Activated T-helper 1 cell treated with anti-CD3 and anti-CD28 coated beads, Interleukin-12 subunit alpha, Interleukin-12 subunit beta, Interleukin-2, Interleukin-4 antibody, amounts not matched to agents 30 ng/mL and 10 ng/mL and 1 ng/mL, durations not matched to agents 14 hours and 24 hours and 36 hours (primary cell): ENCODE data around the gene H19. TPM values are rescaled to one million over a fixed set of nuclear protein-coding genes. Genes with fewer than 3 reads are reported as not detected.

Experiments used
- DNase-seq: peaks from one replicate; pipeline ENCODE4 v3.0.0; 2021; ENCODE audit warnings: low spot score
- H3K27ac Mint-ChIP-seq: one replicate; pipeline ENCODE4 v1.8.0; 2021; ENCODE audit warnings: mild to moderate bottlenecking, mixed read lengths
- H3K27me3 Mint-ChIP-seq: one replicate; pipeline ENCODE4 v1.8.0; 2022; ENCODE audit warnings: mild to moderate bottlenecking, moderate library complexity, mixed read lengths; ENCODE audit not compliant: insufficient read depth
- H3K36me3 Mint-ChIP-seq: one replicate; pipeline ENCODE4 v1.8.0; 2021; ENCODE audit warnings: low read depth, mixed read lengths
- H3K4me1 Mint-ChIP-seq: one replicate; pipeline ENCODE4 v1.8.0; 2021; ENCODE audit warnings: low read depth, mixed read lengths
- H3K4me3 Mint-ChIP-seq: one replicate; pipeline ENCODE4 v1.8.0; 2021; ENCODE audit warnings: mild to moderate bottlenecking, moderate library complexity, mixed read lengths
- H3K9me3 Mint-ChIP-seq: one replicate; pipeline ENCODE4 v1.8.0; 2021; ENCODE audit warnings: mixed read lengths
- intact Hi-C: fragments of 100-400 bp; cut with micrococcal nuclease; formaldehyde crosslinking; loops from one replicate; pipeline ENCODE4 v1.15.1; 2024
- total RNA-seq: library from RNA; stranded (reverse); gene quantifications from 2 replicates; pipeline ENCODE4 v1.2.3, GENCODE V29; 2022

H19 gene
- total RNA-seq, 1 donor from 2014 or later: not detected

- intact Hi-C loops: no loop called here
- H3K4me1 Mint-ChIP-seq: no peaks in the 10 kb centered on the region
- H3K4me3 Mint-ChIP-seq: no peak overlapping the region
- H3K36me3 Mint-ChIP-seq: no peaks in the 10 kb centered on the region
- H3K9me3 Mint-ChIP-seq: no peaks in the 10 kb centered on the region
- H3K27ac Mint-ChIP-seq: no peak overlapping the region
- no peak for DNase-seq
- H3K27me3 Mint-ChIP-seq: no peaks in the 10 kb centered on the region
Observed at GRCh38 chr11:1975185-1975584, 22.5 kb downstream of the H19 start.

GRCh38 chr11:1970956-1971355 is 26.7 kb downstream of the H19 start:
- Mint-ChIP-seq H3K36me3 (no peaks in the 10 kb centered on the region), H3K4me1 (no peaks in the 10 kb centered on the region), H3K9me3 (no peaks in the 10 kb centered on the region), H3K27me3 (no peaks in the 10 kb centered on the region), H3K27ac (no peak overlapping the region), H3K4me3 (no peak overlapping the region)
- intact Hi-C loops: no loop called here
- no peak for DNase-seq

- H3K9me3 Mint-ChIP-seq: no peaks in the 10 kb centered on the region
- H3K4me1 Mint-ChIP-seq: no peaks in the 10 kb centered on the region
- H3K36me3 Mint-ChIP-seq: no peaks in the 10 kb centered on the region
- no peak overlapping the region for H3K27ac Mint-ChIP-seq
- no peak for DNase-seq
- intact Hi-C loops: no loop called here
- H3K27me3 Mint-ChIP-seq: no peaks in the 10 kb centered on the region
- H3K4me3 Mint-ChIP-seq: no peak overlapping the region
Observed at GRCh38 chr11:1969776-1970175, 27.9 kb downstream of the H19 start.

GRCh38 chr11:1969035-1969434 is 28.6 kb downstream of the H19 start:
- intact Hi-C loops: no loop called here
- no peaks in the 10 kb centered on the region for H3K4me1 Mint-ChIP-seq
- no peak overlapping the region for H3K4me3 Mint-ChIP-seq
- H3K9me3 Mint-ChIP-seq: no peaks in the 10 kb centered on the region
- no peak overlapping the region for H3K27ac Mint-ChIP-seq
- H3K27me3 Mint-ChIP-seq: no peaks in the 10 kb centered on the region
- H3K36me3 Mint-ChIP-seq: no peaks in the 10 kb centered on the region
- DNase-seq: no peak

DNA sequence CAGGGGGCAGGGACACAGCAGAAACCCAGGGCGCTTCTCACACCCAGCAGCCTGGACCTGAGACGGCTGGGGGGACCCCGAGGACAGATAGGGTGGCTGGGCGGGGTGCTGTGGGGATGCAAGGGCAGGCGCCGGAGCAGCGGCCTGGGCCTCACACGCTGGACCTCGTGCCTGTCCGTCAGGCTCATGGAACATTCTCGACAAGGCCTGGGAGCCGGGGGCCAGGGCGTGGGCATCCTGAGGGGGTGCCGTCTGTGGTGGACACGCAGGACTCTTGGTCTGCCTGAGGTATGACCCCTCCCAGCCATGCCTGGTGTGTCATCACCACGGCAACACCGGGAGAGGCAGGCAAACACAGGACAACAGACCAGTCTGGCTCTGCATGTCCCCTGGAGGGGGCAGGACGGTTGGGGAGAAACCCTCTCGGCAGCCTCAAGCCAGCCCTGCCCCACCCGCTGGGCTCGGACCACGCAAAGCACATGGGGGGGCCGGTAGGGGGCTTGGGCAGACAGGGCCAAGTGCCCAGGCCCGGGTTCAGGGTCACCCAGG is 29.1 kb downstream of the H19 start:
- intact Hi-C loops: no loop called here
- no peaks in the 10 kb centered on the region for H3K27me3 Mint-ChIP-seq
- H3K4me1 Mint-ChIP-seq: no peaks in the 10 kb centered on the region
- DNase-seq: no peak
- no peak overlapping the region for H3K27ac Mint-ChIP-seq
- no peak overlapping the region for H3K4me3 Mint-ChIP-seq
- H3K36me3 Mint-ChIP-seq: no peaks in the 10 kb centered on the region
- H3K9me3 Mint-ChIP-seq: no peaks in the 10 kb centered on the region

DNA sequence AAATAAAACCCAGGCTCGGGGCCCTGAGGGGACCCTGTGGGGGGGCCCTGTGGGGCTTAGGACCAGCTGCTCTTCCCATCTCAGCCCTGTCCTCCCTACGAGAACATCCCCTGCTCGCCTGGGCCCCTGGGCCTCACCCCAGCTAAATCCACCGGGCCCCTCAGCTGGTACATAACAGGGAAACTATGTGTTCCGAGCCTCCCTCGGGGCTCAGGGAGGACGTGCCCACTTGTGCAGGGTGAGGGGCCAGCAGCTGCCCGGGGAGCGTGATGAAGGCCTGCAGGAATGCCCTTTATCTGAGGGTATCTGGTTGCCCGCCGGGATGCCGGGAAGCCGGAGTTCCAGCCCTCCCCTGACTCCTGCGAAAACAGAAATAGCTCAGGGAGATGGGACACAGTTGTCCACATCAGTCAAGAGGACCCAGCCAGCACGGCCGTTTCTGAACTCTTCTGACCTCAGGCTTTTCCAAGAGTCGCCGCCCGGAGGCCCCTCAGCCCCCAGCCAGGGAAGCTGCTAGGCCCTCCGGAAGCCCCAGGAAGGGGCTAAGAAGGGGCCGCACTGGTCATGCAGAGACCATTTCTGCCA is 29.9 kb downstream of the H19 start:
- no peak overlapping the region for H3K4me3 Mint-ChIP-seq
- intact Hi-C loops: no loop called here
- no peak overlapping the region for H3K27ac Mint-ChIP-seq
- no peaks in the 10 kb centered on the region for H3K4me1 Mint-ChIP-seq
- no peak for DNase-seq
- H3K27me3 Mint-ChIP-seq: no peaks in the 10 kb centered on the region
- H3K9me3 Mint-ChIP-seq: no peaks in the 10 kb centered on the region
- H3K36me3 Mint-ChIP-seq: no peaks in the 10 kb centered on the region

GRCh38 chr11:1966531-1966930 is 31.1 kb downstream of the H19 start:
- intact Hi-C loops: no loop called here
- no peak overlapping the region for H3K27ac Mint-ChIP-seq
- no peaks in the 10 kb centered on the region for H3K9me3 Mint-ChIP-seq
- H3K36me3 Mint-ChIP-seq: no peaks in the 10 kb centered on the region
- DNase-seq: no peak
- H3K4me1 Mint-ChIP-seq: no peaks in the 10 kb centered on the region
- no peaks in the 10 kb centered on the region for H3K27me3 Mint-ChIP-seq
- no peak overlapping the region for H3K4me3 Mint-ChIP-seq

- intact Hi-C loops: no loop called here
- no peaks in the 10 kb centered on the region for H3K9me3 Mint-ChIP-seq
- no peak overlapping the region for H3K4me3 Mint-ChIP-seq
- no peaks in the 10 kb centered on the region for H3K4me1 Mint-ChIP-seq
- H3K36me3 Mint-ChIP-seq: no peaks in the 10 kb centered on the region
- H3K27ac Mint-ChIP-seq: no peak overlapping the region
- H3K27me3 Mint-ChIP-seq: no peaks in the 10 kb centered on the region
- DNase-seq: no peak
Observed at GRCh38 chr11:1964955-1965354, 32.7 kb downstream of the H19 start.

DNA sequence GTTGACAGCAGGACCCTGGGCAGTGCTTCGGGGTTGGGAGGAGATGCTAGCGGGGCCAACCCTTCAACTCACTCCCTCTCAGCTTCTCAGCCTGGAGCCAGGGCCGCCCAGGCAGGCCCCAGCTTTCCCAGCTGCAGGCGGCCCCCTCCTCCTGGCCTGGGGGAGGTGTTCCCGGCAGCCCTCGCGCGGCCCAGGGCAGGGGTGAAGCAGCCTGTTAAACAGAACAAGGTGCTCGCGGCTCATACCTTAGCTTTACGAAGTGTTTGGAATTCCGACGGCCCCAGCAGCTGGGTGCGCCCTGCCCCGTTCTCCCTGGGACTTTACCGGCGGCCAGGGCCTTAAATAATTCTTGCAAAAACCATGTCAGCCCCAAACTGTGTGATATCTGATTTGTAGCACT is 33.3 kb downstream of the H19 start:
- Mint-ChIP-seq H3K4me1 (no peaks in the 10 kb centered on the region), H3K27me3 (no peaks in the 10 kb centered on the region), H3K27ac (no peak overlapping the region), H3K9me3 (no peaks in the 10 kb centered on the region), H3K36me3 (no peaks in the 10 kb centered on the region), H3K4me3 (no peak overlapping the region)
- no peak for DNase-seq
- intact Hi-C loops: no loop called here

DNA sequence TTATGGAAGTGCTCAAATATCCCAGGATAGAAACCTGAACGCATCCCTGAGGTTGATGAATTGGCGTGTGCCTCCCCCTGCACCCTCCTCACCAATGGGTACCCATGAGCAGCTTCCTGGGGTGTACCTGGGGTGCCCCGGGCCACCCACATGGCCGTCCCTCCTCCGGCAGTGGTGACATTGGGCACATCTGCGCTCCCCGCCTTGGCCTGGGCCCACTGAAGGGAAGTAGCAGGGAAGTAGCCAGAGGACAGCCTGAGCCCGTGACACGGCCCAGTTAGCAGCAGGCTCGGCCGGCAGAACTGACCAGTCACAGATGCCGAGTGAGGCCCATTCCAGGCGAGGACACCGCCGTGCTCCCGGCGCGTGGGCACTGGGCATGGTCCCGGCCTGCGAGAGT is 33.8 kb downstream of the H19 start:
- H3K36me3 Mint-ChIP-seq: no peaks in the 10 kb centered on the region
- H3K27ac Mint-ChIP-seq: no peak overlapping the region
- intact Hi-C loops: no loop called here
- no peaks in the 10 kb centered on the region for H3K9me3 Mint-ChIP-seq
- DNase-seq: no peak
- no peaks in the 10 kb centered on the region for H3K27me3 Mint-ChIP-seq
- no peak overlapping the region for H3K4me3 Mint-ChIP-seq
- no peaks in the 10 kb centered on the region for H3K4me1 Mint-ChIP-seq

DNA sequence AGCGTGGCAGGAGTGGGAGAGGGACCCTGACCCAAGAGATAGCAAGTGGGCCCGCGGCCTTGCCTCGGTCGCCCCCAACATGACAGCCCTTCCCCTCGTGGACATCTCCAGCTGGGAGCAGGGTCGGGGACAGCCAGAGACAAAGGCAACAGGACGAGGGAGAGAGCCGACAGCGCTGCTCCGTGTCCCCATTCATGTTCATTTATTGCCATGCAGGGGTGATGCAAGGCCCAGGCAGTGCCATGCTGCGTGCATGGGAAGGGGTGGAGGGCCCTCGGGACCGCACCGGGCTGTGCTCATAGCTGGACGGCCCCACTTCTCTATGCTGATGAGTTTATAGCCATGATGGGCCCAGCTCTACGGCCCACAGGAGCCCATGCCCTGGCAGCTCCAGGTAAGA is 37.9 kb downstream of the H19 start:
- Mint-ChIP-seq H3K27ac (no peak overlapping the region), H3K9me3 (no peaks in the 10 kb centered on the region), H3K4me1 (no peaks in the 10 kb centered on the region), H3K36me3 (no peaks in the 10 kb centered on the region), H3K27me3 (no peaks in the 10 kb centered on the region), H3K4me3 (no peak overlapping the region)
- intact Hi-C loops: no loop called here
- no peak for DNase-seq

GRCh38 chr11:1958367-1958766 is 39.3 kb downstream of the H19 start:
- no peak for DNase-seq
- Mint-ChIP-seq H3K9me3 (no peaks in the 10 kb centered on the region), H3K4me3 (no peak overlapping the region), H3K36me3 (no peaks in the 10 kb centered on the region), H3K27ac (no peak overlapping the region), H3K27me3 (no peaks in the 10 kb centered on the region), H3K4me1 (no peaks in the 10 kb centered on the region)
- intact Hi-C loops: no loop called here

DNA sequence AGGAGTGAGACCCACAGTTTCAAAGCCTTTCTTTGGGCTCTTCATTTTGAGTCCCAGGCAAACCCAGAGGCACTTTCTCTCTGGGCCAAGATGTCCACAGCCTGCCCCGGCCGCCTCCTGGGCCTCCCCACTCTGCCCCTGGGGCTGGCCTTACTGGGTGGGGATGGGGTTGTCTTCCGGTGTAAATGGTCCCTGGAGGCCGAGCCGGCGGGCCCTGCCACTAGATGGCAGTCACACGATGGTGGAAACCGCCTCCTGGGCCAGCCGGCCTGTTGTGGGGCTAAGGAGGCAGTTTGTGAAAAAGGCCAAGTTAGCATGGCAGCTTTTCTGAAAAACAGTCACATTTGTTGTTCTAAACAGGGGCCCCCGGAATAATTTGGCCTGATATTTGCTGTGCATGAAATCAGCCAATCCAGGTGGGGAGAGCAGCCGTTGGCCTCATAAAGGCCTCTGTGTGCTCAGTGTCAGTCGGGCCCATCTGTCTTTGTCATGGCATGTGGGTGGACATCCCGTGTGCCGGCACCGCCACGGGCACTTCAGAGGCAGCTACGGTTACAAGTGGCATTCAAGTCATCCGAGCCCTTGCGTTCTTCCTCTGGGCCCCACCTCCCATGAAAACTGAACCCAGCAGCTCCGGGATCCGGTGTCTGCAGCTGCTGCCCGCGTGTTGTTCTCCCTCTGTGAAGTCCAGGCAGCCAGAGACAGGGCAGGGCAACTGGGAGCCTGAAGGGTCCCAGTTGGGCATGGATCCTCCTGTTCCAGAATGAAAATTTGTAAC is 44.0 kb downstream of the H19 start:
- no peak overlapping the region for H3K27ac Mint-ChIP-seq
- no peaks in the 10 kb centered on the region for H3K27me3 Mint-ChIP-seq
- no peaks in the 10 kb centered on the region for H3K4me1 Mint-ChIP-seq
- intact Hi-C loops: no loop called here
- no peaks in the 10 kb centered on the region for H3K9me3 Mint-ChIP-seq
- no peaks in the 10 kb centered on the region for H3K36me3 Mint-ChIP-seq
- no peak for DNase-seq
- no peak overlapping the region for H3K4me3 Mint-ChIP-seq
